GM12801 (cell line): ENCODE data around the gene AUTS2.

ENCODE experiments used
- TF ChIP-seq, protein P1 (sequence below): IDR thresholded peaks from one replicate; pipeline ENCODE4 v1.5.1; 2011; ENCODE audit warnings: control low read depth; ENCODE audit not compliant: insufficient read length; ENCODE audit errors: extremely low read depth

AUTS2 gene

DNA sequence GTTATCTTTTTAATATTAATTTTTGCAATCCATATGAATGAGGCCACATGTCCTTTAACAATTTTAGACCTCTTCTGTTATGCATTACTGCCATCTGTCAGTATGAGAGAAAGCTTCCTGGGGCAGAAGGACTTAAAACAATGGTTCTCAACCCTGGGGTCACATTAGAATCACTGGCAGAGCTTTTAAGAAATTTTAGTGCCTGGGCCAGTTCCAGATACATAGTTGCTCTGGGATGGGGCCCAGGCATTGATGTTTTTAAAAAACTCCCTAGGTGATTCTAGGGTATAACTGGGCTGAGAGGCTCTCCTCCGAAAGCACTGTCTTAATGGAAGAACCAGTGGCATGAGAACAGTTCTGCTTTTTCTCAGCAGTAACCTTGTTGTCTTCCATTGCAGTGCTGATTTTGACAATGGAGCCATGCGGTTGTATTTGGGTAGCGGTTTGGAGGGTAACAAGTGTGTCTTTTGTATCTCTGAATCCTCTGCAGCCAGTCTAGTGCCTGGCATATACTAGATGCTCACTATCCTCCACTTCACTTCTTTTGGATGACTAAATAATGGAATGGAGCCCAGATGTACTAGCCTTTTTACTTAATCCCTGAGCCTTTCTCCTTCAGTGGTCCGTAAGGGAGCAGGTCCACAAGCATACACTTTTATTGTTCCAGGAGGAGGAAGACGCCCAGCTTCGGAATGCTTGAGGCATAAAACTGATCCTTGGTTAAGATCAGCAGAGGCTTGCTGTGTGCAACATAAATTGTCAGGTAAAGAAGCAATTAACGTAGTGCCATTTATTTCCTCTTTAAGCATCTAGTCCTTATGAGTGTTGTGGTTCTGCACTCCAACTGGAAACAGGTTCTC is 227.1 kb downstream of the AUTS2 start:
- TF ChIP-seq, protein P1, sequence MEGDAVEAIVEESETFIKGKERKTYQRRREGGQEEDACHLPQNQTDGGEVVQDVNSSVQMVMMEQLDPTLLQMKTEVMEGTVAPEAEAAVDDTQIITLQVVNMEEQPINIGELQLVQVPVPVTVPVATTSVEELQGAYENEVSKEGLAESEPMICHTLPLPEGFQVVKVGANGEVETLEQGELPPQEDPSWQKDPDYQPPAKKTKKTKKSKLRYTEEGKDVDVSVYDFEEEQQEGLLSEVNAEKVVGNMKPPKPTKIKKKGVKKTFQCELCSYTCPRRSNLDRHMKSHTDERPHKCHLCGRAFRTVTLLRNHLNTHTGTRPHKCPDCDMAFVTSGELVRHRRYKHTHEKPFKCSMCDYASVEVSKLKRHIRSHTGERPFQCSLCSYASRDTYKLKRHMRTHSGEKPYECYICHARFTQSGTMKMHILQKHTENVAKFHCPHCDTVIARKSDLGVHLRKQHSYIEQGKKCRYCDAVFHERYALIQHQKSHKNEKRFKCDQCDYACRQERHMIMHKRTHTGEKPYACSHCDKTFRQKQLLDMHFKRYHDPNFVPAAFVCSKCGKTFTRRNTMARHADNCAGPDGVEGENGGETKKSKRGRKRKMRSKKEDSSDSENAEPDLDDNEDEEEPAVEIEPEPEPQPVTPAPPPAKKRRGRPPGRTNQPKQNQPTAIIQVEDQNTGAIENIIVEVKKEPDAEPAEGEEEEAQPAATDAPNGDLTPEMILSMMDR: no peak

DNA sequence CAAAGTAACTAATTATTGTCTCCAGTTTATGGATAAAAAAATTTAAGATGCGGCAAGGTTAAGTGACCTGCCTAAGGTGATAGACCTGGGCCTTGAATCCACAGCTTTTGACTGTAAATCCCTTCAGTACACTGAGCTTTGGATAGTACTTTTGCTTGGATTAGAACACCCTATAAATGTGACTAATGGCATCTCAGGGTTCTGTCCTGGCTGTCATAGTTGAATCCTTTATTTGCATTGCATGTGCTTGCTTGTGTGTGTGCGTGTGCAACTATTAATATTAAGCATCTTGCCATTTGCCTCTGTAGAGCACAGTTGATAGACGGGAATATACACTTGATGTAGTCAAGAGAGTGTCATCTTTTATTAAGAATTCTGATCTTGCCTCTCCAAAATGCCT is 228.0 kb downstream of the AUTS2 start:
- TF ChIP-seq, protein P1: no peak

DNA sequence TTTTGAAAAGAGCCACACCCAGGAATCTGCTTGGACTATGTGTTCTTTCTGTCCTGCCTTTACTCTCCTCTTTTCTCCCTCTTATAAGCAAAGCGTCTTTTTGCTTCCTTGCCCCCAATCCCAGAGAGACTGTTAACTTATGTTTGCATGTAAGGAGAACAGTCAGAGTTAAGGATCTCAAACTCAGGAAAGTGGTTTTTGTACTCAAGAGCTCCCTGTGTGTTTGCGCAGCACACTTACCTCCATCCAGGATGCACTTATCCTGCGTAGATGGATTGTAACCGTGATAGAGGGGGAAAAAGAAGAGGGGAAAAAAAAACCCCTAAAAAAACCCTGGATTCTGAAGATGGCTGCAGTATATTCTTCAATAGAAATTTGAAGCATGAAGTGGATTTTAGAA is 228.9 kb downstream of the AUTS2 start:
- TF ChIP-seq, protein P1: no peak

DNA sequence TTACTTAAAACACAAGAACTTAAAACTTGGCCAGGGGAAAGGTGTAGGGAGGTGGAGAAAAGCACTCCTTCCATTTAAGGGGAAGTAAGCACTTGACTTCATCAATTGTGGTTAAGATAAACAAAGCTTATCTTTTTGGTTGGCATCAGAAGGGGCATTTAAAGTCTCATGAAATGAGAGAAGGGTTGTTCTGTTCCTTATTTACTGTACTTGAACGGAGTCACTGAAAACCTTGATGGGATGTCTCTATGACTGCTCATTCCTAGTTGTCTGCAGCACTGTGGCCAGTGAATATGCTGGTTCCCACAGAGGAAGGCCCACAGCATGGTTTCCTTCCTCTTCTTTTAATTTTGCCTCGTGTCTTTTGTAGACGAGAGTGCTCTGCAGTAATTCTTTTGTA is 229.3 kb downstream of the AUTS2 start:
- TF ChIP-seq, protein P1: no peak

DNA sequence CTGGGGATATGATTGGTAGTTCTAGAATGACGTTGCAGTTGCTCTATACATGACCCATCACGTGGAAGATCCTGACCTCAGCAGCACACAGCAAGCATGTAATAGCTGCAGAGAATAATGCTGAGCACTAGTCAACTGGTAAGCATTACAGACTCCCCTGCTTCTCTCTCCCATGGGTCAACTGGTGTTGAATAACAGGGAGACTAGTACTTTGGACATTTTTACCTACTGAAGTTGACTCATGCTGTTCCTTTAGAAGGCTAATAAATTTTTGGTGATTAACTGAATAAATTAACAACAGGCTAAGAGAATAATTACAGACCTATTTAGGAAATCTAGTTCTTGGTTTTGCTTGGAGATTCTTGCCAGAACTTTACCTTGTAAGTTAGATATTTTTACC is 234.1 kb downstream of the AUTS2 start:
- TF ChIP-seq, protein P1: no peak

DNA sequence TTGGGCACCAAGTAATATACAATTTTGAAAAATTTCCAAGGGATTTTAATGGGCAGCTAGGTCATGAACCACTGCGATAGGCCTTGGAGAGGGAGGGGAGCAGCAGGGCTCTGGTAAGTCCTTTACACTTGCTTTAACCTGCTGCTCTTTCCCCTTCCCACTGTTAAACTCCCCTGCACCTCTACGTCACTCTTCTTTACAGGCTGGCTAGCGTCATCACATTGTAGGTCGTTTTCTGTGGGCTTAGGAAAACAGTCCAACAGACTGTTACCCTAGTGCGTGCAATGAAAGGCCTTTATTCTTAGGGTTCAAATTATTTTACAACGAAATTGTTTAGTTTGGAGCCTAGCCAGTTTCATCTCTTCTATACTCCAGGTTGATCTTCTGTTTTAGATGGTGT is 235.7 kb downstream of the AUTS2 start:
- TF ChIP-seq, protein P1: no peak

DNA sequence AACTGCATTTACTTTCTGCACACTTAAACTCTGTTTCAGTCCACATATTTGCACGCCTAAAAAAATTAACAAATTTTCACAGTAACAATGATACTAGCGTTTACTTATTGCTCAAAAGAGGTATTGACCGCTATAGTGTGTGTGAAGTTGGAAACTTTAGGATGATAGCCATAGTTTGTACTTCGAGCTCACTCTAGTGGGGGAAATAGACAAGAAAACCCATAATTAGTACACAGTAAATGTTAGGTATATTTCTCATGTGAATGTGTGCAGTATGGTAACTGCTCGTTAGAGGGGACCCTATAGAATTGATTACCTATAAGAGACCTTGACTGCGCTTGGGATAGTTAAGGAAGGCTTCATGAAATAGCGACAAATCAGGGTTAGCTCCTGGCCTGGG is 238.4 kb downstream of the AUTS2 start:
- TF ChIP-seq, protein P1: no peak
